ENCODE data around the gene PTTG1IP. TPM values are rescaled to one million over a fixed set of nuclear protein-coding genes. Genes with fewer than 3 reads are reported as not detected.
A peak's percentile ranks its signal among the peaks of the same experiment; 100 is the strongest.

PTTG1IP gene
- total RNA-seq, 4 donors from 2014 or later: 108 to 202 (median 146) TPM

GRCh38 chr21:44801468-44802395 is 71.8 kb downstream of the PTTG1IP start, which contains the start of gene UBE2G2:
Gene UBE2G2 (minus strand): TSS chr21:44801820. CDS start chr21:44801748, 72 bp downstream.
- Histone ChIP-seq H3K4me1 (peaks cover 8 to 13% of the 10 kb centered on the region in 2 donors), H3K36me3 (no peaks in the 10 kb centered on the region), H3K9me3 (no peaks in the 10 kb centered on the region), H3K4me3 (peak within 1 kb of the TSS; percentile 71 to 81), H3K27me3 (no peaks in the 10 kb centered on the region), H3K27ac (peak within 1 kb of the TSS; percentile 68 to 78)
- peak; percentile 11 to 72 for TF ChIP-seq POLR2A (IDR thresholded peaks at IDR 0.05)
- peak in 1 of 4 experiments; percentile 43 for TF ChIP-seq CTCF (IDR thresholded peaks at IDR 0.05)
- DNase-seq: peak; percentile 64 to 85
- intact Hi-C loops (cut with DNase I; ENCODE audit: low total_unique reads): loop anchor here (5.0 to 10.0 kb wide), 2 partner anchors 71 to 457 kb away; partner anchors contain the start of gene PTTG1IP

DNA sequence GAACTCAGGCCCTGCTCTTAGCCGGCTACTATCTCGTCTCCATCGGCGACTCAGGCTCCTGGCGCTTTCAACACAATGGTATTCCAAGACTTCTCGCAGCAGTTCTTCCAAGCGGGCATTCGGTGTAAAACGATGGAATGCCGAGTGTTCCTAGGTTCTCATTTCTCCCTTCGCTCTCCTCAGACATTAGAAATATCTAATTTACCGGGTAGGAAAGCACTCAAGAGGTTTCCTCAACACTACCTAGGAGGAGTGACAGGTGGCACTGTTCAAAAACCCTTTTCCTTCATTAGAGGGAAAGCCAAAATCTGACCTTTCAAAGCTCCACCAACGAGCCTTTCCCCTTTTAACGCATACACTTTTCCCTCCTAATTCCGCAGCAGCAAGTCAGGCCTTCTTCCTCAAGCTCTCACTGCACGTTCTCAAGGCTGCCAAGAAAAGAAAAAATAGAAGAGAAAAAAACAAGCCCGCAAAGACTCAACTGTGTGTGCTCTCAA is 72.5 kb downstream of the PTTG1IP start:
- H3K27me3 ChIP-seq: no peaks in the 10 kb centered on the region
- peak overlapping the region; percentile 71 to 81 for H3K4me3 ChIP-seq
- H3K36me3 ChIP-seq: no peaks in the 10 kb centered on the region
- DNase-seq: no peak
- H3K4me1 ChIP-seq: peaks cover 8 to 13% of the 10 kb centered on the region in 2 donors
- H3K9me3 ChIP-seq: no peaks in the 10 kb centered on the region
- no peak for TF ChIP-seq CTCF (IDR thresholded peaks at IDR 0.05)
- TF ChIP-seq POLR2A (IDR thresholded peaks at IDR 0.05): no peak
- H3K27ac ChIP-seq: peak overlapping the region; percentile 68 to 78
- intact Hi-C loops (cut with DNase I; ENCODE audit: low total_unique reads): loop anchor here (5.0 to 10.0 kb wide), 2 partner anchors 71 to 456 kb away; partner anchors contain the start of gene PTTG1IP

DNA sequence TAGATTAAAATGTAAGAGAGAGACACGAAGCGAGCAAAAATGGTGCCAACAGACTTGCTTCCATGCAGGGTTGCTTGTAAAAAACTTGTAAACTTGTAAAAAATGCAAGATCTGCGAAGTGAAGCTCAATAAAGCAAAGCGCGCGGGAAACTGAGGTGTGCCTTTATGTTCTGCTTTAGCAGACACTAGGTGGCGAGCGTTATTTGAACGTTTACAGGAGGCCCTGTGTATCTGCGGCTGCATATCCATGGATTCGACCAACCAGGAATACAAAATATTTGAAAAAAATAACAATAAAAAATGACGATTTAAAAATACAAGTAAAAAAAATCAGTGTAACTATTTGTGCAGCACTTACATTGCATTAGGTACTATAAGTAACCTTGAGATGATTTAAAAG is 73.4 kb downstream of the PTTG1IP start:
- Histone ChIP-seq H3K9me3 (no peaks in the 10 kb centered on the region), H3K27ac (no peak overlapping the region), H3K4me1 (peaks cover 8 to 13% of the 10 kb centered on the region in 2 donors), H3K4me3 (no peak overlapping the region), H3K27me3 (no peaks in the 10 kb centered on the region), H3K36me3 (no peaks in the 10 kb centered on the region)
- DNase-seq: no peak
- intact Hi-C loops (cut with DNase I; ENCODE audit: low total_unique reads): loop anchor here (5.0 to 10.0 kb wide), 2 partner anchors 72 to 455 kb away; partner anchors contain the start of gene PTTG1IP
- TF ChIP-seq CTCF (IDR thresholded peaks at IDR 0.05): peak in 2 of 4 experiments; percentile 9 to 18
- no peak for TF ChIP-seq POLR2A (IDR thresholded peaks at IDR 0.05)

DNA sequence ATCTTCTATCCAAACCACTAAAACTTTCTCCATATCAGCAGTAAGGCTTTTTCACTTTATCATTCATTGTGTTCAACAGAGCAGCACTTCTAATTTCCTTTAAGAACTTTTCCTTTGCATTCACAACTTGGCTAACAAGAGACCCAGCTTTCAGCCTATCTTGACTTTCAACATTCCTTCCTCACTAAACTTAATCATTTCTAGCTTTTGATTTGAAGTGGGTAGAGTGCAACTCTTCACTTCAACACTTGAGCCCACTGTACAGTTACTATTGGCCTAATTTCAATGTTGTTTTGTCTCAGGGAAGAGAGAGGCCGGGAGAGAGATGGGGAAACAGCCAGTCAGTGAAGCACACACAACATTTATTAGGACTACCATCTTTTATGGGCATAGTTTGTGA is 73.8 kb downstream of the PTTG1IP start:
- TF ChIP-seq POLR2A (IDR thresholded peaks at IDR 0.05): no peak
- no peak for TF ChIP-seq CTCF (IDR thresholded peaks at IDR 0.05)
- no peak overlapping the region for H3K4me3 ChIP-seq
- intact Hi-C loops (cut with DNase I; ENCODE audit: low total_unique reads): loop anchor here (5.0 to 10.0 kb wide), 2 partner anchors 73 to 455 kb away; partner anchors contain the start of gene PTTG1IP

More for the DNA sequence above, 73.8 kb downstream of the PTTG1IP start:
- no peak for DNase-seq
- no peak overlapping the region for H3K27ac ChIP-seq
- peaks cover 8 to 13% of the 10 kb centered on the region in 2 donors for H3K4me1 ChIP-seq
- H3K9me3 ChIP-seq: no peaks in the 10 kb centered on the region
- H3K36me3 ChIP-seq: no peaks in the 10 kb centered on the region
- no peaks in the 10 kb centered on the region for H3K27me3 ChIP-seq

Other genes with a start within 250 kb of the PTTG1IP start
- gene KRTAP10-9, start 246.6 kb downstream of the PTTG1IP start, total RNA-seq: not detected
- gene KRTAP10-10, start 236.3 kb downstream of the PTTG1IP start, total RNA-seq: not detected
- not detected for gene KRTAP10-11, start 227.3 kb downstream of the PTTG1IP start, total RNA-seq
- gene KRTAP12-4, start 219.0 kb downstream of the PTTG1IP start, total RNA-seq: not detected
- gene KRTAP12-3, start 215.8 kb downstream of the PTTG1IP start, total RNA-seq: not detected
- gene KRTAP12-2, start 206.8 kb downstream of the PTTG1IP start, total RNA-seq: not detected
- 1 to 10 TPM in 1 of 4 donors, not detected in 3; 1.5 TPM for gene KRTAP12-1, start 191.5 kb downstream of the PTTG1IP start, total RNA-seq
- gene KRTAP10-12, start 176.5 kb downstream of the PTTG1IP start, total RNA-seq: not detected
- gene TSPEAR, start 162.1 kb downstream of the PTTG1IP start, total RNA-seq: under 1 TPM in 3 of 4 donors, not detected in 1; 0.18 to 0.69 (median 0.51) TPM
- gene UBE2G2, start 71.9 kb downstream of the PTTG1IP start, total RNA-seq: 10 to 100 TPM; 38.4 to 75.1 (median 67.4) TPM
- 10 to 100 TPM; 62.6 to 88.4 (median 67.4) TPM for gene SUMO3, start 55.6 kb downstream of the PTTG1IP start, total RNA-seq
- 10 to 100 TPM; 20.2 to 46.8 (median 21.0) TPM for gene ITGB2, start 47.2 kb upstream of the PTTG1IP start, total RNA-seq
- 10 to 100 TPM in 2 of 4 donors, 1 to 10 TPM in 1, not detected in 1; 8.6 to 24.3 (median 10.5) TPM for gene SLX9, start 66.3 kb upstream of the PTTG1IP start, total RNA-seq
- gene ADARB1, start 200.9 kb upstream of the PTTG1IP start, total RNA-seq: 10 to 100 TPM; 21.8 to 69.6 (median 43.3) TPM

Data from uterus (tissue), 4 donors.